Fibroblast of lung (primary cell): Measurements from ENCODE around the gene F2RL1.

ENCODE experiments used
- EZH2 ChIP-seq: IDR thresholded peaks from 2 replicates; pipeline ENCODE4 v1.5.1; 2012; ENCODE audit warnings: low read length, control low read depth, mild to moderate bottlenecking; ENCODE audit errors: missing control alignments
- TF ChIP-seq, protein P1 (sequence below), 2 donors: IDR thresholded peaks in 1 of 2; conservative IDR thresholded peaks in 1 of 2; 1 replicate in 1 of 2; 2 replicates in 1 of 2; pipeline ENCODE4 v1.5.1; 2011 to 2012; ENCODE audit warnings: low read length in 2 of 2, control low read depth in 1 of 2, inconsistent platforms in 1 of 2, low read depth in 1 of 2, mild to moderate bottlenecking in 1 of 2

DNA sequence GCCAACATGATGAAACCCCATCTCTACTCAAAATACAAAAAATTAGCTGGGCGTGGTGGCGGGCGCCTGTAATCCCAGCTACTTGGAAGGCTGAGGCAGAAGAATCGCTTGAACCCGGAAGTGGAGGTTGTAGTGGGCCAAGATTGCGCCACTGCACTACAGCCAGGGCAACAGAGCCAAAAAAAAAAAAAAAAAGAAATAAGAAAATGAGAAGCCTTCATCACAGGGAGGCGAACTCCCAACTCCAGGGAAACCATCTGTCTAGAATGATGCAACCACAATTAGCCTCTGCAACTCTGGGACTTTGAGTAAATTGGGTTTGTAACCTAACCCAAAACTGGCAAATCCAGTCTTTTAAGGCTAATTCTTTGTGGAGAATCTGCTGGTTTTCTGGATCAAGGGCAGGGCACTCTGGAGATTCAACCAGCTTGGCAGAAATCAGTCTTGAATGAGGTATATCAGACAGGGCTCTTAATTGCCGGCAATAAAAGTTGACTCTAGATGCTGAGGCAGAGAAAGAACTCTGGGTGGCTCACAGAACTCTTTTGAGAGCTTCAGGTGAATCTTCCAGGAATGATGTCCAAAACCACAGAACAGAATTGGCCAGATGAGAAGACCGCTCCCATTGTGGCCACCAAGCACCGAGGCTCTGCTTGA lies 40.9 kb downstream of the F2RL1 start:
- TF ChIP-seq, protein P1, sequence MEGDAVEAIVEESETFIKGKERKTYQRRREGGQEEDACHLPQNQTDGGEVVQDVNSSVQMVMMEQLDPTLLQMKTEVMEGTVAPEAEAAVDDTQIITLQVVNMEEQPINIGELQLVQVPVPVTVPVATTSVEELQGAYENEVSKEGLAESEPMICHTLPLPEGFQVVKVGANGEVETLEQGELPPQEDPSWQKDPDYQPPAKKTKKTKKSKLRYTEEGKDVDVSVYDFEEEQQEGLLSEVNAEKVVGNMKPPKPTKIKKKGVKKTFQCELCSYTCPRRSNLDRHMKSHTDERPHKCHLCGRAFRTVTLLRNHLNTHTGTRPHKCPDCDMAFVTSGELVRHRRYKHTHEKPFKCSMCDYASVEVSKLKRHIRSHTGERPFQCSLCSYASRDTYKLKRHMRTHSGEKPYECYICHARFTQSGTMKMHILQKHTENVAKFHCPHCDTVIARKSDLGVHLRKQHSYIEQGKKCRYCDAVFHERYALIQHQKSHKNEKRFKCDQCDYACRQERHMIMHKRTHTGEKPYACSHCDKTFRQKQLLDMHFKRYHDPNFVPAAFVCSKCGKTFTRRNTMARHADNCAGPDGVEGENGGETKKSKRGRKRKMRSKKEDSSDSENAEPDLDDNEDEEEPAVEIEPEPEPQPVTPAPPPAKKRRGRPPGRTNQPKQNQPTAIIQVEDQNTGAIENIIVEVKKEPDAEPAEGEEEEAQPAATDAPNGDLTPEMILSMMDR (conservative IDR thresholded peaks at IDR 0.05 in 1 of 2, IDR thresholded peaks at IDR 0.05 in 1 of 2; ENCODE audit: low read depth in 1 of 2, low read length in 2 of 2), result no peak
- no peak for TF ChIP-seq EZH2
